SW 1271 (cell line): ENCODE results near the gene NEK10.
A peak's percentile ranks its signal among the peaks of the same experiment; 100 is the strongest.
"Not testable (repeated sequence)": the region's sequence is repeated elsewhere in the genome, so short reads cannot be mapped to it uniquely, and the experiment has no call there.

Experiments
- DNase-seq, 2 experiments: peaks; one replicate each; lab custom pipeline; 2025; lab: John Stamatoyannopoulos, UW

NEK10 gene

GRCh38 chr3:27368831-27369607, at the start of gene NEK10:
Gene NEK10 (minus strand): TSS chr3:27369383. CDS start chr3:27352882, 16,501 bp downstream.
- DNase-seq, result peak; percentile 65 to 95

- DNase-seq, result no peak
These were observed 46.0 kb upstream of the NEK10 start for GRCh38 chr3:27415202-27415601.

GRCh38 chr3:27392950-27393679, 23.9 kb upstream of the NEK10 start:
- DNase-seq, result no peak

- DNase-seq, result not testable (repeated sequence)
These were observed 23.2 kb upstream of the NEK10 start for GRCh38 chr3:27392414-27392813.

- DNase-seq, result no peak
These were observed 22.6 kb upstream of the NEK10 start for GRCh38 chr3:27391796-27392195.

DNA sequence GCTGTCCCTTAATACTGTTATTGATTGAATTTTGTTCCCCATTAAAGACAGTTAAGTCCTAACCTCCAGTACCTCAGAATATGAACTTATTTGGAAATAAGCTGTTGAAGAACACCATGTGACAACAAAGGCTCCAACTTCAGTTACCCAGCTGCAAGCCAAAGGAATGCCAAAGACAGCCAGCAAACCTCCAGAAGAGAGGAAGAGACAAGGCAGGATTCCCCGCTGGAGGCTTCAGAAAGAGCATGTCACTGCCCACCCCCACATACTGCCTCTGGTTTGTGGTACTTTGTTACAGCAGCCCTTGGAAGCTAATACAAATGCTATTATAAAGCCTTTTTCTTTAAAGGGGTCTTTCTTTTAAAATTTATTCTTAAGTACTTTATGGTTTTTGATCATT, 18.4 kb upstream of the NEK10 start:
- DNase-seq, result no peak

DNA sequence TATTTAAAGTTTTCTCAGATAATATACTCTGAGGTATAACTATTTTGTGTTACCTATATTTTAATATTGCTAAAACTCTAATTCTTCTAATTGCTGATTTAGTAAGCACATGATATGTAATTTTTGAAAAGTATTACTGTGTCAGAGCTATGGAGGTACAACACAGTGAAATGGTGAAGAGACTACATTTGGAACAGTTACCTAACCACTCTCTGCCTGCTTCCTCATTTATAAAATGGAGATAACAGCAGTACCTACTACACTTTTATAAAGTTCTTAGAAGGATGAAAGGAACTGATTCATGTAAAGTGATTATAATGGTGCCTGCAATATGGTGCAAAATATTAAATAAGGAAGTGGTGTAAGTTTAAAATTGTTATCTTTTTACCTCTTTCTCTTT, 16.3 kb upstream of the NEK10 start:
- DNase-seq, result no peak

- no peak for DNase-seq
These were observed 15.0 kb upstream of the NEK10 start for GRCh38 chr3:27384191-27384590.

DNA sequence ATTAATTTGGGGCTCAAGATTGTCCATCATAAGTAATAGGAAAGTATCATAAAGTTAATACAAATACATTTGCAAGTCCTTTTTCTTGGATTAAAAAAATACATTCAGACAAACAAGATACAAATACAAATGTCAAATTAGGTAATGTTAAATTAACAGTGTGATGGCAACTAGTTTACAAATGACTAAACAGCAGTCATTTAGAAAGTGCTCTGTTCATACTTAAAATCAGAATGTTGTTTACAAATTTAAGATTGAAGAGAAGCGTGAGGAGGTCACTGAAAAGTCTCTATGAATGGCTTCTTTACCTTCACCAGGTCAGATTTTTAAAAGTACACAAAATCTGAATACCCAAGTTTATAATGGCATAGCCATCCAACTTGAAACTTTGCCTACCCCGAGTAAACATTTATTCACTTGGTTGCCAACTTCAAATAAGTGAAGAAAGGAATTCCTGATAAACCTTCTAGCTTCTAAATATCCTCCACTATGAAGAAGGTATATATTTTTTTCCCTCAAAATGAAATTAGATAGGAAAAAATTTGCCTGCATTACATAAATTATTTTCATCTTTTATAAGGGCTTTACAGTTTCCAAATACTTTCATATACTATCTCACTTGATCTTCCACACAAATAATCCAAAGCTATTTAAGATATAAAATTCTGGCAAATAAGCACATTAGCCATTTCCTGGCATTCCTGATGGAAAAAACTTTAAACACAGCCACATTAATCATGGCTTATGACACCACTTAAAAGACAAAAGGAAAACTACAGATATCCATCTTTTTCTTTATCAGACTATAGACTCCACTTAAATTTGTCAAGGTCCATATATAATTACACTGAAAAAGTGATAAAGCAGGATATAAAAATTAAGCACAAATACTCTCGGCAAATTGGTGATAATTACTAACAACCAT, 11.5 kb upstream of the NEK10 start:
- DNase-seq, result no peak

GRCh38 chr3:27378331-27378730, 9.1 kb upstream of the NEK10 start:
- no peak for DNase-seq

DNA sequence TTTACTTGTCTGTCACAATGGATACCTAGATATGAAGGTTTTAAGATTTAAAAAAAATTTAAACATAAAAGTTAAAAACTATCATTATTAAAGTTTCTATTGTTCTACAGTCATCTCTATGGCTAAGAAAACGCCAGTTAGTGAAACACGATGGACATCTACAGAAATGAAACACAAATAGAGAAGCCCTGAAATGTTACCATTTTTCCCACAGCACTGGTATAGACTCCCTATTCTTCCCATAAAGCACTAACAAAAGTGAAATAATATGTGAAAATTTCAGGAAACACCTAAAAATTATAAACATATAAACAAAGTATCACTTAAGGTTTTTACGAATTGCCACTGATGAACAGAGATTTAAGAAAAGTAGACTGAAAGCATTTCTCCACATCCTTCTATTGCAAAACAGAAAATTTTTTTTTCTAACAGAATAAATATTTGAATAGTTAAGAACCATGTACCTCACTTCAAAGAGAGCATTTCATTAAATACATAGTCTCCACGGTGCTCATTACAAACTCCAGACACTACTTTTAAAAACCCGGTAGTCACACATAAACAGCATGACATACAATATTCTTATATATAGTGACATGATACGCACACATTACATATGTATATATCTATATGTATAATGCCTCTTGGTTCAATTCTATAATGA, 7.1 kb upstream of the NEK10 start:
- no peak for DNase-seq

- DNase-seq, result no peak
These were observed 3.1 kb downstream of the NEK10 start for GRCh38 chr3:27366062-27366591.

- DNase-seq, result no peak
These were observed 8.8 kb downstream of the NEK10 start for GRCh38 chr3:27360113-27361078.

DNA sequence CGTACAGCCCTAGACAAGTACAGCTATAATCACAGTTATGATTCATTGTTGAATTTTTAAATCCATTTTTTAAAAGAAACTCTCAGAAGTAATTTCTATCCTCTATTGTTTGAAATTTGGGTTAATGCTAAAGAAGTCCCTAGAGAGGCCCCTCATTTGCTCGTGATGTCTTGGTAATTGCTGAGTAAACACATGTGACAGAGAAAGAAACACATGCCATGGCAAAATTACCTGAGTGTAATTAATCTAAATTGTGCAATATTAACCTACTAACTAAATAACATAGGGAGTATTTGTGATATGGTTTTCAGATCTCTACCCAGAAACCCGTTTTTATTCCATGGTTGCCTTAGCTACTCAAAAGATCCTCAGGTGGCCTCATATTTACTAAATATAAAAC, 10.8 kb downstream of the NEK10 start:
- no peak for DNase-seq

DNA sequence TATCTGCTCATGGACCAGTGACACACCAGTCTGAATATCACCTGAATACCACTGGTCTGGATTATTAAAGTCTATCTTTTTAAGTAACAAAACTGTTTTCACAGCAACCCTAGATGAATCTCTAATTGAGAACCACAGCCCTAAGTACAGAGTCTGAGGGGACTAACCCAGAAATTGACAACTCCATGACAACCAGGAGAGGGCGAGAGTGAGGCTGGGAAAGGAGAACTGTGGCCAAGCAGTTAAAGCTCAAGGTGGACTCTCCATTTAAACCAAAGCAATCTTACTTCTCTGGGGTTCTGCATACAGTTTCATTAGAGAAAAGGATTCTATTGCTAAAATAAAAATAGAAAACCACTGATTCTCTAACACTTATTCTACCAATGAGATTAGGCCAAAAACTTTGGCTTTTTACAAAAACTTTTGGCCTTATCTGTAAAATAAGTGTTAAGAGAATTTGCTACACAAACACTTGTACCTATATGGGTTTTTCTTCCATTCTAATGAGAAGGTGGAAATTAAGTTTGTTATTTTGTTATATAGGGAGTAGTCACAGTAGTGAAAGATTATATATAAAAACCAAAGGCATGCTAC, 11.4 kb downstream of the NEK10 start:
- DNase-seq, result peak in 1 of 2 experiments; percentile 78

DNA sequence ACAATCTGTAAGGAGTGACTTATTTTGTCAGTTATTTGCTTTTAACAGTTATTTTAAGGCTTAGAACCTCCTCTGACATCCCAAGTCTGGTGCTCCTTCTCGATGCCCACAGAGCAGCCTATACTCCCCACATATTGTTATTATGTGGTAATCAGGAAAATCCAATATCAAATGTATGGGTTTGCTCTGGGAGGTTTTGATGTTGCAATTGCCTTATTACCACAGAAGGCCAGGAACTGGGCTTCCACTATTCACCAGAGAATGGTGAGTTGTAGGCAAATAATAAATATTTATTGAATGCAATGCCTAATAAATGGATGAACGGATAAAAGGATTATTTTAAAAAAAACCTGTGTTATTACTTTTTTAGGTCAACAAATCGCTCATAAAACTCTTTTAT, 12.2 kb downstream of the NEK10 start:
- DNase-seq, result no peak

DNA sequence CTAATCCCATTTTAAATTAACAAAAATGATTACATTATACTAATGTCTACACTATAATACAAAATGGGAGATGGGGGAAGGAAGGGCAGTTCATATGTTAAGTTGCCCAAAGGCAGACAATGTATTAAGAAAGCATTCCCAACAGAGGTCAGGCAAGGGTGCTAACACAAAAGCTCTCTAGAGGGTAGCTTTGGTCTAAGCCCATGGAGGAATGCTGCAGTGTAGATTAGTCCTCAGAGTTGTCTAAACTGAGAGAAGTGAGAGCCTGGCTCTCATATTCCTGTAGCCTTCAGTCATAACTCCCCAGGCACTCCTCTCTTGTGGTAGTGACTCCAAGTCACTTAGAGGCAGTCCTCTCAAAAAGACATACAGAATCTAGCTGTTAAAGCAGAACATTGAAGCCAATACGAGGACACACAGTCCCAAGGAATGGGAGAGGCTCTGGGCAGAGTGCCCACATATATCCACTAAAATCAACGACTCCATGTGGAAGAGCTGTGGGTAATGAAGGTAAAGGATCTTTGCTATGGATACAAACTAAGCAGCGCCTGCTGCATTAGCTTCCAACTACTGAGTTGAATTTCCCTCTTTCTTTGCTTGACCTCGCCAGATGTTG, 14.5 kb downstream of the NEK10 start:
- DNase-seq, result no peak

GRCh38 chr3:27354161-27354560, 15.0 kb downstream of the NEK10 start:
- DNase-seq, result no peak

- no peak for DNase-seq
These were observed 16.0 kb downstream of the NEK10 start for GRCh38 chr3:27353221-27353620.

GRCh38 chr3:27352047-27352446, 17.1 kb downstream of the NEK10 start:
- DNase-seq, result no peak
